ENCODE measurements around the gene CEPT1. TPM values are rescaled to one million over a fixed set of nuclear protein-coding genes. Genes with fewer than 3 reads are reported as not detected.
"Not testable (repeated sequence)": the region's sequence is repeated elsewhere in the genome, so short reads cannot be mapped to it uniquely, and the experiment has no call there.

The CEPT1 gene
- total RNA-seq, 2 donors from 2014 or later: 15.8 to 17.6 TPM

GRCh38 chr1:111204201-111204982 is 64.4 kb downstream of the CEPT1 start:
- DNase-seq (peak; percentile 57), ATAC-seq (peak; percentile 78 to 87)
- intact Hi-C loops (cut with DNase I): no loop called here

GRCh38 chr1:111204983-111205713 is 65.1 kb downstream of the CEPT1 start:
- intact Hi-C loops (cut with DNase I): no loop called here
- DNase-seq: no peak
- ATAC-seq: no peak

GRCh38 chr1:111205714-111206050 is 65.7 kb downstream of the CEPT1 start:
- DNase-seq (no peak), ATAC-seq (no peak)
- intact Hi-C loops (cut with DNase I): no loop called here

GRCh38 chr1:111208921-111209320 is 68.9 kb downstream of the CEPT1 start:
- ATAC-seq (no peak), DNase-seq (no peak)
- intact Hi-C loops (cut with DNase I): no loop called here

- DNase-seq (no peak), ATAC-seq (no peak)
- intact Hi-C loops (cut with DNase I): no loop called here
Observed at GRCh38 chr1:111209622-111210021, 69.6 kb downstream of the CEPT1 start.

- ATAC-seq (no peak), DNase-seq (no peak)
- intact Hi-C loops (cut with DNase I): no loop called here
Observed at GRCh38 chr1:111211921-111212320, 71.9 kb downstream of the CEPT1 start.

GRCh38 chr1:111212634-111213335 is 72.8 kb downstream of the CEPT1 start:
- no peak for ATAC-seq
- DNase-seq: no peak
- intact Hi-C loops (cut with DNase I): no loop called here

GRCh38 chr1:111213412-111213811 is 73.4 kb downstream of the CEPT1 start:
- intact Hi-C loops (cut with DNase I): no loop called here
- DNase-seq (no peak), ATAC-seq (no peak)

- intact Hi-C loops (cut with DNase I): no loop called here
- DNase-seq (no peak), ATAC-seq (no peak)
Observed at GRCh38 chr1:111214074-111214801, 74.2 kb downstream of the CEPT1 start.

GRCh38 chr1:111214884-111215283 is 74.9 kb downstream of the CEPT1 start:
- ATAC-seq (no peak), DNase-seq (no peak)
- intact Hi-C loops (cut with DNase I): no loop called here

- DNase-seq; intact Hi-C loops (cut with DNase I); ATAC-seq: not testable (repeated sequence)
Observed at GRCh38 chr1:111215285-111215684, 75.3 kb downstream of the CEPT1 start.

- no peak for DNase-seq
- intact Hi-C loops (cut with DNase I): no loop called here
- ATAC-seq: no peak
Observed at GRCh38 chr1:111216751-111217150, 76.7 kb downstream of the CEPT1 start.

GRCh38 chr1:111217183-111217910 is 77.3 kb downstream of the CEPT1 start:
- no peak for ATAC-seq
- DNase-seq: no peak
- intact Hi-C loops (cut with DNase I): no loop called here

- intact Hi-C loops (cut with DNase I): no loop called here
- no peak for ATAC-seq
- no peak for DNase-seq
Observed at GRCh38 chr1:111218701-111219556, 78.9 kb downstream of the CEPT1 start.

- ATAC-seq (no peak), DNase-seq (no peak)
- intact Hi-C loops (cut with DNase I): loop anchor here in 1 of 2 donors (5.0 to 10.0 kb wide), 2 partner anchors 115 to 183 kb away; no protein-coding TSS in a partner anchor
Observed at GRCh38 chr1:111219557-111220286, 79.7 kb downstream of the CEPT1 start.

- intact Hi-C loops (cut with DNase I): loop anchor here in 1 of 2 donors (5.0 to 10.0 kb wide), 2 partner anchors 114 to 182 kb away; no protein-coding TSS in a partner anchor
- ATAC-seq (no peak), DNase-seq (no peak)
Observed at GRCh38 chr1:111220302-111220890, 80.4 kb downstream of the CEPT1 start.

GRCh38 chr1:111221276-111221632 is 81.2 kb downstream of the CEPT1 start:
- intact Hi-C loops (cut with DNase I): loop anchor here in 1 of 2 donors (5.0 to 10.0 kb wide), 2 partner anchors 114 to 181 kb away; no protein-coding TSS in a partner anchor
- ATAC-seq: no peak
- no peak for DNase-seq
